Chondrocyte (in vitro differentiated cells): Measurements from ENCODE around the gene ACSL6. TPM values are rescaled to one million over a fixed set of nuclear protein-coding genes. Genes with fewer than 3 reads are reported as not detected.

Experiments used
- DNase-seq: peaks from one replicate; pipeline ENCODE4 v3.0.0; 2021; ENCODE audit warnings: mixed read lengths, low spot score
- H3K27ac Mint-ChIP-seq: one replicate; pipeline ENCODE4 v1.8.0; 2021; ENCODE audit warnings: mild to moderate bottlenecking, moderate library complexity, mixed read lengths; ENCODE audit not compliant: unreplicated experiment
- H3K27me3 Mint-ChIP-seq: 2 replicates; pipeline ENCODE4 v1.8.0; 2021; ENCODE audit warnings: low read depth, mixed read lengths
- H3K36me3 Mint-ChIP-seq: 2 replicates; pipeline ENCODE4 v1.8.0; 2021; ENCODE audit warnings: low read depth, mixed read lengths
- H3K4me1 Mint-ChIP-seq: 2 replicates; pipeline ENCODE4 v1.8.0; 2021; ENCODE audit warnings: low read depth, mild to moderate bottlenecking, mixed read lengths
- H3K4me3 Mint-ChIP-seq: one replicate; pipeline ENCODE4 v1.8.0; 2021; ENCODE audit warnings: mild to moderate bottlenecking, moderate library complexity, mixed read lengths; ENCODE audit not compliant: unreplicated experiment
- H3K9me3 Mint-ChIP-seq: 2 replicates; pipeline ENCODE4 v1.8.0; 2021; ENCODE audit warnings: low read depth, mixed read lengths
- total RNA-seq: library from RNA; stranded (reverse); gene quantifications from 3 replicates; pipeline ENCODE4 v1.2.1, GENCODE V29; 2021
- TF ChIP-seq, protein P1 (sequence below): fragments of 200-600 bp; sonication (generic); IDR thresholded peaks from 2 replicates; pipeline ENCODE4 v1.5.0; 2021; ENCODE audit warnings: antibody characterized with exemption, mild to moderate bottlenecking, moderate library complexity

ACSL6 gene
- total RNA-seq, 1 donor from 2014 or later: not detected

DNA sequence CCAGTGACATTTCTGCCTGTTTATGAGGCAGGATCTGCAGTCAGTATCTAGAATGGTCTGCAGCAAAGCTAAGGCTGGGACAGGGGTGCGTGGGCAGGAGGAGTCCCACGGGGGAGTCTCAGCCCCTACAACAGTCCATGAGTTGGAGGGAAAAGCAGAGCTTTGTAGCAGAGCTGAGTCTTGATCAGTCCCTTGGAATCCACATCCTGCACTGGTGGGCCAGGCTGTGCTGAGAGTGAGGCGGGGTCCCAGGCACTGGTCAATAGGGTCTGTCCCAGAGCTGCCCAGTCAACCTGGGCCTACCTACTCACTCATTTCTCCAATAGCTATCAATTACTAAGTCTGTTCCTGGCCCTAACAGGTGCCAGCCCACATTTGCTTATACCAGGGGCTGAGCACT lies 5.9 kb downstream of the ACSL6 start:
- Mint-ChIP-seq H3K27me3 (peaks cover 19% of the 10 kb centered on the region), H3K36me3 (no peaks in the 10 kb centered on the region), H3K4me1 (peaks cover 5% of the 10 kb centered on the region), H3K27ac (no peak overlapping the region), H3K9me3 (no peaks in the 10 kb centered on the region), H3K4me3 (no peak overlapping the region)
- peak; percentile 58 for DNase-seq
- TF ChIP-seq, protein P1, sequence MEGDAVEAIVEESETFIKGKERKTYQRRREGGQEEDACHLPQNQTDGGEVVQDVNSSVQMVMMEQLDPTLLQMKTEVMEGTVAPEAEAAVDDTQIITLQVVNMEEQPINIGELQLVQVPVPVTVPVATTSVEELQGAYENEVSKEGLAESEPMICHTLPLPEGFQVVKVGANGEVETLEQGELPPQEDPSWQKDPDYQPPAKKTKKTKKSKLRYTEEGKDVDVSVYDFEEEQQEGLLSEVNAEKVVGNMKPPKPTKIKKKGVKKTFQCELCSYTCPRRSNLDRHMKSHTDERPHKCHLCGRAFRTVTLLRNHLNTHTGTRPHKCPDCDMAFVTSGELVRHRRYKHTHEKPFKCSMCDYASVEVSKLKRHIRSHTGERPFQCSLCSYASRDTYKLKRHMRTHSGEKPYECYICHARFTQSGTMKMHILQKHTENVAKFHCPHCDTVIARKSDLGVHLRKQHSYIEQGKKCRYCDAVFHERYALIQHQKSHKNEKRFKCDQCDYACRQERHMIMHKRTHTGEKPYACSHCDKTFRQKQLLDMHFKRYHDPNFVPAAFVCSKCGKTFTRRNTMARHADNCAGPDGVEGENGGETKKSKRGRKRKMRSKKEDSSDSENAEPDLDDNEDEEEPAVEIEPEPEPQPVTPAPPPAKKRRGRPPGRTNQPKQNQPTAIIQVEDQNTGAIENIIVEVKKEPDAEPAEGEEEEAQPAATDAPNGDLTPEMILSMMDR: no peak

DNA sequence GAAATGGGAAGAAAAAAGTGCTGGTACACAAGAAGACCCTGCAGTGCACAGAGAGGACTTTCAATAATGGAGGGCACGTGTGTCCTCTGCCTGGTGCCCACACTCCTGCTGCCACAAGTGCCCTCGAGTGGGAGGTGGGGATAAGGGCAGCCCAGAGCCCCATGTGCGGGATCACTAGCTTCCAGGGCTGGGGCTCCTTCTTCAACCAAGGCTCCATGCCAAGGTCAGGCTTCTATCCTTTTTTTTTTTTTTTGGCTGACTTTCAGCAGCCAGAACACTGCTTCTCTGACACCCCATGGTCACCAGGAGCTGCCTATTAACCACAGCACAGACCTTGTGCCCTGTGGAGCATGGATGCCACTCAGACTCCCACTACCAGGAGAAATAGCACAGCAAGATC lies 7.5 kb downstream of the ACSL6 start:
- DNase-seq: peak; percentile 42
- Mint-ChIP-seq H3K27ac (no peak overlapping the region), H3K36me3 (no peaks in the 10 kb centered on the region), H3K27me3 (peaks cover 7% of the 10 kb centered on the region), H3K4me3 (no peak overlapping the region), H3K9me3 (no peaks in the 10 kb centered on the region), H3K4me1 (peaks cover 5% of the 10 kb centered on the region)
- TF ChIP-seq, protein P1: no peak

DNA sequence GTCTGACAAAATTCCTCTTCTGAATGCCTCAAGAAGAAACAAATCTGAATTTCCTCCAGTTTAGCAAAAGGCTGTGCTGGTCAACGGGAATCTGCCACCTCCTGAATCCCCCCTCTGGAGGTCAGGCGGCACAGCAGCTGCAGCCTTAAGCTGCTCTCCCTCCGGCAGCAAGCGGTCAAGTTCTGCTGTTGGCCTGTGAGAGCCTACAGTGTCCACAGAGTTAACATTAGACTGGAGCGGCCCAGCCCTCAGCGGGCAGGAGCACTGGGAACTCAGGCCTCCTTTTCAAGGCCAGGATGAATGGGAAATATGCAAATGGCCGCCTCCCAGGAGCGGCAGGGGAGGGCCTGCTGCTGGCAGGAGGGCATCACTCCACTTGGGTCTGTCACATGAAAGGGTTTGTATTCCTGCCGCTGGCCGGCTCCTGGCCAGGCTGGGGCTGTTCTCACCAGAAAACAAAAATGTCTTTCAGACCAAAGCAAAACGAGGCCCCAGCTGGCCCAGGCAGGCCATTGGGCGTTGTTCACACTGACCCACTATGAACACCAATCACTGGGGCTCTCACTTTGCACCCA lies 8.2 kb downstream of the ACSL6 start:
- DNase-seq: peak; percentile 64
- peaks cover 5% of the 10 kb centered on the region for H3K4me1 Mint-ChIP-seq
- no peaks in the 10 kb centered on the region for H3K36me3 Mint-ChIP-seq
- no peak overlapping the region for H3K4me3 Mint-ChIP-seq
- H3K27me3 Mint-ChIP-seq: peaks cover under 1% of the 10 kb centered on the region
- TF ChIP-seq, protein P1: peak; percentile 37
- no peaks in the 10 kb centered on the region for H3K9me3 Mint-ChIP-seq
- H3K27ac Mint-ChIP-seq: no peak overlapping the region

DNA sequence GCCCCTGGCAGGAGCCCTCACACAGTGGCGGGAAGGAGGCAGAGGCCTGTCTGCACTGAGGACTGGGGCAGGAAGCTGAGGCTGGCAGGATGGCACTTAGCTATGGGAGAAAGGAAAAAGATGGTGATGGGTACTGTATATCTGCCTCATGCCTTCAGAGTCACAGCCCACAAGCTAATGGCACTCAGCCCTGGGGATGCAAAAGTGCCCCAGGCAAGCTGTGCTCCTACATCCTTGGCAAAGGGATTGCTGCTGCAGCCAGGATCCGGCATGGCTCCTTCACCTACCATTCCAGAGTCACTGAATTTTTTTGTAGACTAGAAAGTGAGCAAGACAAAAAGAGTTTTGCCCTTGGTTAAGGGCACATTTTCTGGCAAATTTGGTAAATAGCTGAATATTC lies 8.7 kb downstream of the ACSL6 start:
- H3K27me3 Mint-ChIP-seq: no peaks in the 10 kb centered on the region
- no peak overlapping the region for H3K4me3 Mint-ChIP-seq

DNA sequence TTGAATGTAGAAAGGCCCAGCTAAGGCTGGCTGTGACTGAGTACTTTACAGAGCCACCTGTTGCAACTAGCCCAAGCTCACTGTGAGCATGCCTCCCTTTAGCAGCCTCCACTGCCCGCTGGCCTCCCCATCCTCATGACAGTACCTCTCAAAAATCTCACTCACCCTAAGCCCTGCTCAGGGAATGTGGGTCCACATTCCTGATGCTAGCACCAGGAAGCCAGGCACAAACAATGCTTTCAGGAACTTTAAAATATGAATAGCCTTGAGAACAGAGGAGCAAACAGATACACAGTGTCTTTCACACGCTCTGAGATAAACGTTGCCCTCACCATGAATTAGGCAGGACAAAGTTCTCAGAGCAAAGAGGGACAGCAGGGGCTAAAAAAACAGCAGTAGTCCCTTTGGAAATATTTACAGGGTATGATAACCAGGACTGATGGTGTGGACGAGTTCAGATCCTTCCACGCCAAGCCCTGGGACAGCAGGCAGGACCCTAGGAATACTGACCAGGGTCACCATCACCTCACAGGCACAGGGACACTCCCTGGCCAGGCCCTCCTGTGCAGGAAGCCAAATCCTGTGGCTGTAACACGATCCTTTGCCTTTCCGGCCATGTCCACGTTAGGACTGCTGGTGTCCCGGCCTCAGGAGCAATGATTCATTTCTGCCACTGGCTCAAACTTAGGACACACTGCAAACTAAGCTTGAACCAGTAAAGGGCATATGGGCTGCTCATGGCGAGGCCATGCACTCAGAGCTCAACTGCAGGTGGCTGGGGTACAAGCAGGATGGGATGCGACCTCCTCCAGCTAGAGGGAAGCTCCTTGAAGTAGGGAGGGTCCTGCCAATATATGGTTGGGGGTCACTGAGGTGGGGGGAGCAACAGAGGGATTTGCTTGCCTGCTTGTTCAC lies 9.6 kb downstream of the ACSL6 start:
- no peaks in the 10 kb centered on the region for H3K36me3 Mint-ChIP-seq
- TF ChIP-seq, protein P1: peak; percentile 11
- no peak overlapping the region for H3K4me3 Mint-ChIP-seq
- H3K4me1 Mint-ChIP-seq: peaks cover 5% of the 10 kb centered on the region
- peak; percentile 34 for DNase-seq
- H3K27me3 Mint-ChIP-seq: no peaks in the 10 kb centered on the region
- H3K9me3 Mint-ChIP-seq: no peaks in the 10 kb centered on the region
- H3K27ac Mint-ChIP-seq: no peak overlapping the region

More for the DNA sequence above, 8.7 kb downstream of the ACSL6 start:
- Mint-ChIP-seq H3K27ac (no peak overlapping the region), H3K4me1 (peaks cover 5% of the 10 kb centered on the region), H3K9me3 (no peaks in the 10 kb centered on the region), H3K36me3 (no peaks in the 10 kb centered on the region)
- peak; percentile 44 for DNase-seq
- TF ChIP-seq, protein P1: no peak
